Testis (tissue), 2 donors: ENCODE data around the gene YDJC.

Source experiments
- POLR2A ChIP-seq: fragments of 450-650 bp; IDR thresholded peaks from one replicate; pipeline ENCODE4 v1.6.1; 2017; ENCODE audit warnings: antibody characterized with exemption, mild to moderate bottlenecking, moderate library complexity
- TF ChIP-seq, protein P1 (sequence below), 3 experiments: fragments of 450-650 bp in 2 of 3; fragments of 200-600 bp in 1 of 3; sonication (generic) in 1 of 3; IDR thresholded peaks; one replicate each; pipeline ENCODE4 v1.5.1; 2016 to 2019; ENCODE audit warnings: antibody characterized with exemption in 3 of 3, mild to moderate bottlenecking in 2 of 3, moderate library complexity in 1 of 3

DNA sequence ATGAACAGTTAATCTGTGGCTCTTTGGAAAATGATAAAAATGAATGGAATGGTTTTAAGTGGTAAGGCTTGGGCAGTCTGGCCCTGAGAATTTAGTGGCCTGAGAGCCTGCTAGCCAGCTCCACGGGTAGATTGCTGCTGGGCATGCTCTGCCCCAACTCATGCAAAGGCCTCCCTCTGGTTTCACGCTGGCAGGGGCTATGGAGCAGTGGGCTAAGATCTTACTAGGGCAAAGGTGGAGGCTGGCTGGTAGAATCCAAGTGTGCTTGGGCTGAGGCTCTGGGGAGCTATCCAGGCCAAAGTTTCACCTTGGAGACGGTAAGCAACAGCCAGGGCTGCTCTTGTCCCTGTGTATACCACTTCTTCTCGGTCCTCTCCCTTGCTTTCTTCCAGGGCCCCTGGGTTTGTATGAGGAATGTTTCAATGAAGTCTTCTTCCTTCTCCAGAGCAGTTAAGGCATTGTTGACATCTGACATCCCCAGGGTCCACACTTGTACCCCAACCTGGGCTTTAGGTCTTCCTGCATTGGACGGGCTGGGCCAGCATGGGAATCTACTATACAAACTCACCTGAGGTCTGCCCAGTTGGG is 34.9 kb downstream of the YDJC start:
- TF ChIP-seq, protein P1, sequence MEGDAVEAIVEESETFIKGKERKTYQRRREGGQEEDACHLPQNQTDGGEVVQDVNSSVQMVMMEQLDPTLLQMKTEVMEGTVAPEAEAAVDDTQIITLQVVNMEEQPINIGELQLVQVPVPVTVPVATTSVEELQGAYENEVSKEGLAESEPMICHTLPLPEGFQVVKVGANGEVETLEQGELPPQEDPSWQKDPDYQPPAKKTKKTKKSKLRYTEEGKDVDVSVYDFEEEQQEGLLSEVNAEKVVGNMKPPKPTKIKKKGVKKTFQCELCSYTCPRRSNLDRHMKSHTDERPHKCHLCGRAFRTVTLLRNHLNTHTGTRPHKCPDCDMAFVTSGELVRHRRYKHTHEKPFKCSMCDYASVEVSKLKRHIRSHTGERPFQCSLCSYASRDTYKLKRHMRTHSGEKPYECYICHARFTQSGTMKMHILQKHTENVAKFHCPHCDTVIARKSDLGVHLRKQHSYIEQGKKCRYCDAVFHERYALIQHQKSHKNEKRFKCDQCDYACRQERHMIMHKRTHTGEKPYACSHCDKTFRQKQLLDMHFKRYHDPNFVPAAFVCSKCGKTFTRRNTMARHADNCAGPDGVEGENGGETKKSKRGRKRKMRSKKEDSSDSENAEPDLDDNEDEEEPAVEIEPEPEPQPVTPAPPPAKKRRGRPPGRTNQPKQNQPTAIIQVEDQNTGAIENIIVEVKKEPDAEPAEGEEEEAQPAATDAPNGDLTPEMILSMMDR (IDR thresholded peaks at IDR 0.05), result no peak
- TF ChIP-seq POLR2A, result no peak
